HFFc6 (cell line): Measurements from ENCODE around the gene HOXB6. TPM values are rescaled to one million over a fixed set of nuclear protein-coding genes. Genes with fewer than 3 reads are reported as not detected.

Experiments used
- DNase-seq: peaks from one replicate; pipeline ENCODE4 v3.0.0-alpha.2; 2018
- H3K27ac Mint-ChIP-seq: 2 replicates; pipeline ENCODE4 v1.8.0; 2020; ENCODE audit warnings: mild to moderate bottlenecking, mixed read lengths
- H3K27me3 Mint-ChIP-seq: 2 replicates; pipeline ENCODE4 v1.8.0; 2021; ENCODE audit warnings: mild to moderate bottlenecking, moderate library complexity, mixed read lengths; ENCODE audit not compliant: insufficient read depth
- H3K36me3 Mint-ChIP-seq: 2 replicates; pipeline ENCODE4 v1.8.0; 2021; ENCODE audit warnings: low read depth, mixed read lengths
- H3K4me1 Mint-ChIP-seq: 2 replicates; pipeline ENCODE4 v1.8.0; 2020; ENCODE audit warnings: low read depth, mixed read lengths
- H3K4me3 Mint-ChIP-seq: 2 replicates; pipeline ENCODE4 v1.8.0; 2020; ENCODE audit warnings: mild to moderate bottlenecking, moderate library complexity, mixed read lengths
- H3K9me3 Mint-ChIP-seq: 2 replicates; pipeline ENCODE4 v1.8.0; 2020; ENCODE audit warnings: mild to moderate bottlenecking, mixed read lengths
- CTCF ChIP-seq: fragments of 200-600 bp; sonication (generic); IDR thresholded peaks from 2 replicates; pipeline ENCODE4 v1.5.0; 2021; ENCODE audit warnings: antibody characterized with exemption, mild to moderate bottlenecking
- total RNA-seq, 6 experiments: library from RNA; stranded (reverse); fragmentation: NEBNext Ultra II Directional; extraction: Animal tissue kit (Norgen Biotek cat#: 25700); gene quantifications; 2 replicates in 1 of 6; 3 replicates in 5 of 6; pipeline ENCODE4 v1.2.3, GENCODE V29; 2021

Gene HOXB6
- total RNA-seq, 6 experiments from 2014 or later, result not detected

- no peak for DNase-seq
- no peaks in the 10 kb centered on the region; the same call in 1 of the 2 replicates for H3K4me1 Mint-ChIP-seq
- peaks cover 23% of the 10 kb centered on the region for H3K27me3 Mint-ChIP-seq
Measured at GRCh38 chr17:48567646-48568354, 37.0 kb downstream of the HOXB6 start.

GRCh38 chr17:48567209-48567608 lies 37.6 kb downstream of the HOXB6 start:
- no peak for TF ChIP-seq CTCF
- no peak for DNase-seq
- Mint-ChIP-seq H3K9me3 (no peaks in the 10 kb centered on the region), H3K4me1 (no peaks in the 10 kb centered on the region; the same call in 1 of the 2 replicates), H3K36me3 (no peaks in the 10 kb centered on the region), H3K27me3 (peaks cover 23% of the 10 kb centered on the region), H3K27ac (no peak overlapping the region), H3K4me3 (no peak overlapping the region)

More at GRCh38 chr17:48567646-48568354, 37.0 kb downstream of the HOXB6 start:
- Mint-ChIP-seq H3K36me3 (no peaks in the 10 kb centered on the region), H3K9me3 (no peaks in the 10 kb centered on the region), H3K4me3 (no peak overlapping the region), H3K27ac (no peak overlapping the region)
- TF ChIP-seq CTCF, result no peak

- TF ChIP-seq CTCF, result no peak
- DNase-seq, result no peak
- H3K4me3 Mint-ChIP-seq, result no peak overlapping the region
- no peaks in the 10 kb centered on the region; the same call in 1 of the 2 replicates for H3K4me1 Mint-ChIP-seq
- no peak overlapping the region for H3K27ac Mint-ChIP-seq
- peaks cover 25% of the 10 kb centered on the region for H3K27me3 Mint-ChIP-seq
- H3K9me3 Mint-ChIP-seq, result no peaks in the 10 kb centered on the region
- no peaks in the 10 kb centered on the region for H3K36me3 Mint-ChIP-seq
Measured at GRCh38 chr17:48566717-48567116, 38.1 kb downstream of the HOXB6 start.

- Mint-ChIP-seq H3K27me3 (peaks cover 31% of the 10 kb centered on the region), H3K36me3 (no peaks in the 10 kb centered on the region), H3K4me3 (no peak overlapping the region), H3K9me3 (no peaks in the 10 kb centered on the region), H3K4me1 (no peaks in the 10 kb centered on the region; the same call in 1 of the 2 replicates), H3K27ac (no peak overlapping the region)
- no peak for TF ChIP-seq CTCF
- no peak for DNase-seq
Measured at GRCh38 chr17:48565925-48566710, 38.7 kb downstream of the HOXB6 start.

- Mint-ChIP-seq H3K27ac (no peak overlapping the region), H3K4me3 (no peak overlapping the region), H3K27me3 (peaks cover 38% of the 10 kb centered on the region), H3K9me3 (no peaks in the 10 kb centered on the region), H3K4me1 (no peaks in the 10 kb centered on the region; the same call in 1 of the 2 replicates), H3K36me3 (no peaks in the 10 kb centered on the region)
- DNase-seq, result no peak
- TF ChIP-seq CTCF, result no peak
Measured at GRCh38 chr17:48565022-48565554, 39.7 kb downstream of the HOXB6 start.
